OCI-LY1 (cell line): ENCODE data around the gene ASB2.

Experiments used
- EZH2 ChIP-seq: fragments of 200-600 bp; sonication (generic), shearing (Covaris generic); IDR thresholded peaks from 2 replicates; pipeline ENCODE4 v1.8.0; 2017; ENCODE audit warnings: borderline replicate concordance, mixed run types, mild to moderate bottlenecking, antibody characterized with exemption, low read length, moderate library complexity, mixed read lengths
- TF ChIP-seq, protein P1 (sequence below): fragments of 200-600 bp; sonication (generic), shearing (Covaris generic); IDR thresholded peaks from 2 replicates; pipeline ENCODE4 v1.5.1; 2017; ENCODE audit warnings: mild to moderate bottlenecking, antibody characterized with exemption, low read length, moderate library complexity, mixed read lengths

DNA sequence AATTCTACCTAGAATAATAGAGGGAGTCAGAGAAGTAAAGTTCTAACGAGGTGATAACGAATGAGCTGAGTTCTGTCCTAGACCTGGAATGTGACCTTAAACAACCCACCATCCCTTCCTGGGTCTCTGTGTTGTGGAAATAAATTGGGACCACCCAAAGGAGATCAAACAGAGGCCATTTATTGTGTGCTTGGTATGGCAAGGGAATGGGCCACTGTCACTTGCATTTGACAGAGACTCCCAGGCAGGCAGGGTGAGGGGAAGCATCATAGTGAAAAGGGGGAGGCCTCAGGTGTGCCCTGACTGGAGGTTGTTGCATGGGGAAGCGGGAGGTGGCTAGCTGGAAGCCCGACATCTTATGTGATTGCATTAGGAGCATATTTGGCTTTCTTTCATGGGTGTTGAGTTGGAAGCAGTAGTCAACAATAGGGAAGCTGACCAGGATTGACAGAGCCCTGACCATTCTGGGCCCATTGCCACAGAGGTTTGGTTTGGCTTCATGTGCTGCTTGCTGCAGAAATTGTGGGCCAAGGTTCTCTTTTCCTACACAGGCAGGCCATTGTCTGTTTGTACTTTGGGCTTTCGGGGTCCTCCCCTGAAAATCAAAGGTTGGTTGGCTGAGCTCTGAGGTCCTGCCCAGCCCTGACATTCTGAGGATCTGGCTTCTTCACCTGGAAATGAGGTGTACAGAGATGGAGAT, 66.8 kb downstream of the ASB2 start:
- TF ChIP-seq, protein P1, sequence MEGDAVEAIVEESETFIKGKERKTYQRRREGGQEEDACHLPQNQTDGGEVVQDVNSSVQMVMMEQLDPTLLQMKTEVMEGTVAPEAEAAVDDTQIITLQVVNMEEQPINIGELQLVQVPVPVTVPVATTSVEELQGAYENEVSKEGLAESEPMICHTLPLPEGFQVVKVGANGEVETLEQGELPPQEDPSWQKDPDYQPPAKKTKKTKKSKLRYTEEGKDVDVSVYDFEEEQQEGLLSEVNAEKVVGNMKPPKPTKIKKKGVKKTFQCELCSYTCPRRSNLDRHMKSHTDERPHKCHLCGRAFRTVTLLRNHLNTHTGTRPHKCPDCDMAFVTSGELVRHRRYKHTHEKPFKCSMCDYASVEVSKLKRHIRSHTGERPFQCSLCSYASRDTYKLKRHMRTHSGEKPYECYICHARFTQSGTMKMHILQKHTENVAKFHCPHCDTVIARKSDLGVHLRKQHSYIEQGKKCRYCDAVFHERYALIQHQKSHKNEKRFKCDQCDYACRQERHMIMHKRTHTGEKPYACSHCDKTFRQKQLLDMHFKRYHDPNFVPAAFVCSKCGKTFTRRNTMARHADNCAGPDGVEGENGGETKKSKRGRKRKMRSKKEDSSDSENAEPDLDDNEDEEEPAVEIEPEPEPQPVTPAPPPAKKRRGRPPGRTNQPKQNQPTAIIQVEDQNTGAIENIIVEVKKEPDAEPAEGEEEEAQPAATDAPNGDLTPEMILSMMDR = no peak
- no peak for TF ChIP-seq EZH2
